Stimulated activated memory B cell treated with anti-CD40 and anti-IgM and Interleukin-4, amounts not matched to agents 10 μg/mL and 1 μg/mL and 100 μg/mL, for 72 hours (primary cell): ENCODE data around the gene ATF1.
"Not testable (repeated sequence)": the region's sequence is repeated elsewhere in the genome, so short reads cannot be mapped to it uniquely, and the experiment has no call there.

Source experiments
- ATAC-seq: fragments of 150-1000 bp; cut with Tn5 transposase; 2 replicates; pipeline ENCODE4 v1.10.0; 2021
- H3K27ac Mint-ChIP-seq: one replicate; pipeline ENCODE4 v1.8.0; 2022; ENCODE audit warnings: mild to moderate bottlenecking, mixed read lengths
- H3K27me3 Mint-ChIP-seq: one replicate; pipeline ENCODE4 v1.8.0; 2022; ENCODE audit warnings: mixed read lengths
- H3K36me3 Mint-ChIP-seq: one replicate; pipeline ENCODE4 v1.8.0; 2022; ENCODE audit warnings: mixed read lengths
- H3K4me1 Mint-ChIP-seq: one replicate; pipeline ENCODE4 v1.8.0; 2022; ENCODE audit warnings: mixed read lengths
- H3K4me3 Mint-ChIP-seq: one replicate; pipeline ENCODE4 v1.8.0; 2022; ENCODE audit warnings: mild to moderate bottlenecking, moderate library complexity, mixed read lengths
- H3K9me3 Mint-ChIP-seq: one replicate; pipeline ENCODE4 v1.8.0; 2022; ENCODE audit warnings: mixed read lengths

ATF1 gene

GRCh38 chr12:50814921-50815320 is 51.0 kb downstream of the ATF1 start:
- H3K27me3 Mint-ChIP-seq, H3K27ac Mint-ChIP-seq, H3K4me3 Mint-ChIP-seq, H3K9me3 Mint-ChIP-seq, H3K4me1 Mint-ChIP-seq, ATAC-seq: not testable (repeated sequence)
- peaks cover 51% of the 10 kb centered on the region for H3K36me3 Mint-ChIP-seq

- H3K27me3 Mint-ChIP-seq: no peaks in the 10 kb centered on the region
- H3K27ac Mint-ChIP-seq: no peak overlapping the region
- peaks cover 36% of the 10 kb centered on the region for H3K36me3 Mint-ChIP-seq
- peaks cover 5% of the 10 kb centered on the region for H3K4me1 Mint-ChIP-seq
- no peaks in the 10 kb centered on the region for H3K9me3 Mint-ChIP-seq
- H3K4me3 Mint-ChIP-seq: no peak overlapping the region
- no peak for ATAC-seq
Measured at GRCh38 chr12:50820177-50820576, 56.3 kb downstream of the ATF1 start.

GRCh38 chr12:50822082-50822481 is 58.2 kb downstream of the ATF1 start:
- H3K27ac Mint-ChIP-seq: no peak overlapping the region
- H3K36me3 Mint-ChIP-seq: peaks cover 19% of the 10 kb centered on the region
- H3K9me3 Mint-ChIP-seq: no peaks in the 10 kb centered on the region
- no peaks in the 10 kb centered on the region for H3K27me3 Mint-ChIP-seq
- H3K4me1 Mint-ChIP-seq: peaks cover 10% of the 10 kb centered on the region
- no peak overlapping the region for H3K4me3 Mint-ChIP-seq
- no peak for ATAC-seq

GRCh38 chr12:50823724-50824123 is 59.8 kb downstream of the ATF1 start:
- not testable (repeated sequence) for ATAC-seq, H3K27ac Mint-ChIP-seq, H3K9me3 Mint-ChIP-seq, H3K36me3 Mint-ChIP-seq, H3K4me3 Mint-ChIP-seq, H3K27me3 Mint-ChIP-seq
- peaks cover 10% of the 10 kb centered on the region for H3K4me1 Mint-ChIP-seq

- H3K36me3 Mint-ChIP-seq: no peaks in the 10 kb centered on the region
- peak overlapping the region; percentile 10 for H3K27ac Mint-ChIP-seq
- no peak overlapping the region for H3K4me3 Mint-ChIP-seq
- H3K9me3 Mint-ChIP-seq: no peaks in the 10 kb centered on the region
- H3K4me1 Mint-ChIP-seq: peaks cover 10% of the 10 kb centered on the region
- H3K27me3 Mint-ChIP-seq: no peaks in the 10 kb centered on the region
- ATAC-seq: no peak
Measured at GRCh38 chr12:50824914-50825313, 61.0 kb downstream of the ATF1 start.

- H3K4me1 Mint-ChIP-seq: peaks cover 10% of the 10 kb centered on the region
- H3K4me3 Mint-ChIP-seq: no peak overlapping the region
- H3K27ac Mint-ChIP-seq: no peak overlapping the region
- H3K27me3 Mint-ChIP-seq: no peaks in the 10 kb centered on the region
- H3K36me3 Mint-ChIP-seq: no peaks in the 10 kb centered on the region
- H3K9me3 Mint-ChIP-seq: no peaks in the 10 kb centered on the region
- peak; percentile 36 for ATAC-seq
Measured at GRCh38 chr12:50825372-50825838, 61.5 kb downstream of the ATF1 start.

GRCh38 chr12:50828121-50828520 is 64.2 kb downstream of the ATF1 start:
- Mint-ChIP-seq H3K4me1 (peaks cover 10% of the 10 kb centered on the region), H3K4me3 (no peak overlapping the region), H3K36me3 (no peaks in the 10 kb centered on the region), H3K27me3 (no peaks in the 10 kb centered on the region), H3K9me3 (peaks cover 6% of the 10 kb centered on the region), H3K27ac (no peak overlapping the region)
- no peak for ATAC-seq

- H3K36me3 Mint-ChIP-seq: peaks cover under 1% of the 10 kb centered on the region
- H3K9me3 Mint-ChIP-seq: peaks cover 10% of the 10 kb centered on the region
- no peak overlapping the region for H3K27ac Mint-ChIP-seq
- no peaks in the 10 kb centered on the region for H3K27me3 Mint-ChIP-seq
- H3K4me1 Mint-ChIP-seq: peaks cover 10% of the 10 kb centered on the region
- H3K4me3 Mint-ChIP-seq: no peak overlapping the region
- ATAC-seq: no peak
Measured at GRCh38 chr12:50828886-50829285, 65.0 kb downstream of the ATF1 start.

- Mint-ChIP-seq H3K36me3 (peaks cover 18% of the 10 kb centered on the region), H3K9me3 (peaks cover 28% of the 10 kb centered on the region)
- H3K4me3 Mint-ChIP-seq, H3K4me1 Mint-ChIP-seq, H3K27me3 Mint-ChIP-seq, H3K27ac Mint-ChIP-seq, ATAC-seq: not testable (repeated sequence)
Measured at GRCh38 chr12:50833801-50834200, 69.9 kb downstream of the ATF1 start.

- no peak for ATAC-seq
- Mint-ChIP-seq H3K4me3 (no peak overlapping the region), H3K9me3 (peaks cover 22% of the 10 kb centered on the region), H3K27me3 (no peaks in the 10 kb centered on the region), H3K27ac (no peak overlapping the region), H3K4me1 (no peaks in the 10 kb centered on the region), H3K36me3 (peaks cover 22% of the 10 kb centered on the region)
Measured at GRCh38 chr12:50839042-50839441, 75.1 kb downstream of the ATF1 start.

GRCh38 chr12:50840809-50841487 is 77.0 kb downstream of the ATF1 start:
- Mint-ChIP-seq H3K27ac (no peak overlapping the region), H3K36me3 (peaks cover 6% of the 10 kb centered on the region), H3K9me3 (peaks cover 6% of the 10 kb centered on the region), H3K4me1 (no peaks in the 10 kb centered on the region), H3K27me3 (no peaks in the 10 kb centered on the region), H3K4me3 (no peak overlapping the region)
- ATAC-seq: no peak

GRCh38 chr12:50841716-50842531 is 78.0 kb downstream of the ATF1 start:
- Mint-ChIP-seq H3K4me1 (no peaks in the 10 kb centered on the region), H3K27me3 (no peaks in the 10 kb centered on the region), H3K9me3 (peaks cover 6% of the 10 kb centered on the region), H3K36me3 (peaks cover 6% of the 10 kb centered on the region), H3K27ac (no peak overlapping the region), H3K4me3 (no peak overlapping the region)
- ATAC-seq: no peak

- Mint-ChIP-seq H3K4me1 (no peaks in the 10 kb centered on the region), H3K27me3 (no peaks in the 10 kb centered on the region), H3K27ac (peak within 1 kb of the TSS; percentile 38), H3K36me3 (peaks cover 6% of the 10 kb centered on the region), H3K9me3 (peaks cover 6% of the 10 kb centered on the region), H3K4me3 (peak within 1 kb of the TSS; percentile 33)
- peak; percentile 54 for ATAC-seq
Measured at GRCh38 chr12:50842637-50843493, 79.0 kb downstream of the ATF1 start, which contains the start of gene TMPRSS12. Gene TMPRSS12 (plus strand): TSS chr12:50842926. CDS start chr12:50842965, 39 bp downstream.

- Mint-ChIP-seq H3K27me3 (no peaks in the 10 kb centered on the region), H3K4me1 (no peaks in the 10 kb centered on the region), H3K36me3 (peaks cover 5% of the 10 kb centered on the region), H3K4me3 (no peak overlapping the region), H3K9me3 (peaks cover 6% of the 10 kb centered on the region), H3K27ac (no peak overlapping the region)
- ATAC-seq: no peak
Measured at GRCh38 chr12:50845021-50845647, 81.2 kb downstream of the ATF1 start.

- peaks cover 9% of the 10 kb centered on the region for H3K9me3 Mint-ChIP-seq
- no peak overlapping the region for H3K27ac Mint-ChIP-seq
- no peak for ATAC-seq
- H3K4me1 Mint-ChIP-seq: no peaks in the 10 kb centered on the region
- no peak overlapping the region for H3K4me3 Mint-ChIP-seq
- peaks cover 9% of the 10 kb centered on the region for H3K27me3 Mint-ChIP-seq
- H3K36me3 Mint-ChIP-seq: peaks cover 7% of the 10 kb centered on the region
Measured at GRCh38 chr12:50848963-50849362, 85.1 kb downstream of the ATF1 start.
